K562 (cell line): ENCODE data around the gene SYS1. TPM values are rescaled to one million over a fixed set of nuclear protein-coding genes. Genes with fewer than 3 reads are reported as not detected.

Experiments
- ATAC-seq: fragments of 200-7000 bp; cut with Tn5 transposase; 3 replicates; pipeline ENCODE4 v1.9.1; 2020; ENCODE audit warnings: moderate library complexity
- BruUV-seq: library from RNA; stranded (reverse); fragments of 400-500 nt; replicated peaks from 2 replicates; lab custom pipeline; 2021; lab: Mats Ljungman, UMichigan
- CTCF ChIA-PET: fragments of 300-600 bp; formaldehyde crosslinking; extraction: SDS; loops from one replicate; lab custom pipeline; 2021; ENCODE audit warnings: low intra/inter-chr PET ratio; lab: Yijun Ruan, JAX
- POLR2A ChIA-PET: fragments of 300-600, 350-650 bp; sonication (Branson Sonifier 250); formaldehyde crosslinking; extraction: SDS; loops from one replicate; lab custom pipeline; 2021; ENCODE audit warnings: antibody characterized with exemption, inconsistent platforms; lab: Yijun Ruan, JAX
- DNase-seq, 4 experiments: peaks; one replicate each; pipeline versions ENCODE4 v3.0.0 to v3.0.0-alpha.2; 2011 to 2018; ENCODE audit warnings: low spot score in 3 of 4, mixed read lengths in 3 of 4; ENCODE audit errors: extremely low read depth in 1 of 4
- FAIRE-seq: peaks from 2 replicates; lab custom pipeline; 2011; peaks lifted over from hg19 to GRCh38; lab: Jason Lieb, UNC
- H2AFZ ChIP-seq: 2 replicates; pipeline ENCODE4 v1.6.0; 2011; ENCODE audit warnings: low read depth, low read length, control low read depth, inconsistent platforms
- H3K27ac ChIP-seq: fragments of 200-600 bp; 3 replicates; pipeline ENCODE4 v1.8.0; 2011; ENCODE audit warnings: low read depth, mild to moderate bottlenecking, control low read depth, inconsistent platforms, low read length, moderate library complexity, mixed read lengths; ENCODE audit errors: extremely low read depth
- H3K27me3 ChIP-seq, 2 experiments: fragments of 300-600 bp in 1 of 2; 2 replicates in 1 of 2; 3 replicates in 1 of 2; pipeline versions ENCODE4 v1.6.0 to v1.8.0; 2011; ENCODE audit warnings: inconsistent platforms in 2 of 2, low read length in 2 of 2, mild to moderate bottlenecking in 1 of 2, mixed read lengths in 1 of 2, moderate library complexity in 1 of 2; ENCODE audit not compliant: control insufficient read depth in 2 of 2, insufficient read depth in 2 of 2
- H3K36me3 ChIP-seq: fragments of 300-600 bp; 3 replicates; pipeline ENCODE4 v1.8.0; 2011; ENCODE audit warnings: mild to moderate bottlenecking, low read length, inconsistent platforms; ENCODE audit not compliant: control insufficient read depth, insufficient read depth
- H3K4me1 ChIP-seq, 2 experiments: fragments of 200-600 bp in 1 of 2; replicated peaks in 1 of 2; 2 replicates in 1 of 2; 3 replicates in 1 of 2; pipeline versions ENCODE4 v1.5.1 to v1.8.0; 2011; ENCODE audit warnings: inconsistent platforms in 2 of 2, low read length in 2 of 2, mild to moderate bottlenecking in 1 of 2, mixed read lengths in 1 of 2, moderate library complexity in 1 of 2; ENCODE audit not compliant: control insufficient read depth in 2 of 2, insufficient read depth in 2 of 2
- H3K4me2 ChIP-seq: 2 replicates; pipeline ENCODE4 v1.6.1; 2011; ENCODE audit warnings: low read length, control low read depth, inconsistent platforms, mixed read lengths; ENCODE audit not compliant: insufficient read depth
- H3K4me3 ChIP-seq: fragments of 200-600 bp; sonication (generic), shearing (Covaris generic); 2 replicates; pipeline ENCODE4 v1.5.1; 2016; ENCODE audit warnings: control low read depth, inconsistent platforms
- H3K79me2 ChIP-seq: fragments of 200-600 bp; 3 replicates; pipeline ENCODE4 v1.8.0; 2011; ENCODE audit warnings: low read length, inconsistent platforms; ENCODE audit not compliant: control insufficient read depth, insufficient read depth
- H3K9ac ChIP-seq, 2 experiments: 2 replicates each; pipeline versions ENCODE4 v1.6.0 to v1.6.1; 2011; ENCODE audit warnings: low read depth in 2 of 2, low read length in 2 of 2, control low read depth in 1 of 2, inconsistent platforms in 1 of 2, mild to moderate bottlenecking in 1 of 2, mixed read lengths in 1 of 2; ENCODE audit not compliant: insufficient read depth in 1 of 2
- H3K9me1 ChIP-seq: one replicate; pipeline ENCODE4 v1.6.0; 2011; ENCODE audit warnings: inconsistent platforms, mild to moderate bottlenecking, low read length, moderate library complexity; ENCODE audit not compliant: control insufficient read depth, insufficient read depth
- H3K9me3 ChIP-seq: replicated peaks from 2 replicates; pipeline ENCODE4 v1.5.1; 2011; ENCODE audit warnings: low read depth, low read length, inconsistent platforms; ENCODE audit not compliant: control insufficient read depth, insufficient read depth
- H4K20me1 ChIP-seq: replicated peaks from 2 replicates; pipeline ENCODE4 v1.6.1; 2011; ENCODE audit warnings: low read length, inconsistent platforms, mixed read lengths; ENCODE audit not compliant: control insufficient read depth, insufficient read depth
- BRCA1 ChIP-seq, 2 experiments: fragments of 450-650 bp in 1 of 2; sonication (generic) in 1 of 2; formaldehyde crosslinking in 1 of 2; IDR thresholded peaks; 2 replicates each; pipeline versions ENCODE4 v1.5.0 to v1.6.1; 2017 to 2020; ENCODE audit warnings: mild to moderate bottlenecking in 1 of 2, missing genetic modification reagents in 1 of 2
- HDAC8 ChIP-seq: fragments of 450-650 bp; IDR thresholded peaks from 2 replicates; pipeline ENCODE4 v1.6.1; 2016; ENCODE audit warnings: mild to moderate bottlenecking, missing genetic modification characterization, moderate library complexity, missing compliant biosample characterization
- HLTF ChIP-seq: fragments of 450-650 bp; IDR thresholded peaks from 2 replicates; pipeline ENCODE4 v1.6.1; 2016
- KLF10 ChIP-seq: fragments of 250-450 bp; sonication (Bioruptor Pico); IDR thresholded peaks from 2 replicates; pipeline ENCODE4 v1.6.1; 2021; ENCODE audit warnings: matching md5 sums
- NR2C2 ChIP-seq, 2 experiments: fragments of 200-800 bp in 1 of 2; sonication (Bioruptor generic) in 1 of 2; sonication (generic) in 1 of 2; formaldehyde crosslinking in 1 of 2; IDR thresholded peaks; 2 replicates each; pipeline versions ENCODE4 v1.6.1 to v1.8.0; 2016 to 2022; ENCODE audit warnings: mild to moderate bottlenecking in 1 of 2, missing compliant biosample characterization in 1 of 2, missing genetic modification characterization in 1 of 2, missing genetic modification reagents in 1 of 2
- PHF21A ChIP-seq: fragments of 450-650 bp; IDR thresholded peaks from 2 replicates; pipeline ENCODE4 v1.6.1; 2017; ENCODE audit warnings: low read depth, borderline replicate concordance
- PTTG1 ChIP-seq: fragments of 450-650 bp; IDR thresholded peaks from 2 replicates; pipeline ENCODE4 v1.6.1; 2016; ENCODE audit warnings: low read depth, mild to moderate bottlenecking, missing genetic modification characterization, missing compliant biosample characterization
- RBM22 ChIP-seq: fragments of 200-400 bp; formaldehyde crosslinking; IDR thresholded peaks from 2 replicates; pipeline ENCODE4 v1.6.1; 2018; ENCODE audit warnings: low read length, low read depth; ENCODE audit not compliant: poor library complexity, severe bottlenecking
- SMARCA5 ChIP-seq: fragments of 450-650 bp; IDR thresholded peaks from 2 replicates; pipeline ENCODE4 v1.6.1; 2016
- SREBF2 ChIP-seq: sonication (generic); formaldehyde crosslinking; IDR thresholded peaks from 2 replicates; pipeline ENCODE4 v1.4.0; 2020; ENCODE audit warnings: mild to moderate bottlenecking, missing genetic modification reagents
- TFAM ChIP-seq: fragments of 250-450 bp; sonication (Bioruptor Pico); conservative IDR thresholded peaks from 2 replicates; pipeline ENCODE4 v1.5.0; 2021; ENCODE audit warnings: mild to moderate bottlenecking, moderate library complexity
- TOE1 ChIP-seq, 2 experiments: fragments of 450-650 bp in 1 of 2; sonication (generic) in 1 of 2; formaldehyde crosslinking in 1 of 2; IDR thresholded peaks; 2 replicates each; pipeline versions ENCODE4 v1.7.1 to v1.8.0; 2016 to 2022; ENCODE audit warnings: borderline replicate concordance in 2 of 2, mild to moderate bottlenecking in 2 of 2, antibody characterized with exemption in 1 of 2, inconsistent platforms in 1 of 2, low read depth in 1 of 2, missing genetic modification reagents in 1 of 2, moderate library complexity in 1 of 2
- XRCC5 ChIP-seq: fragments of 200-400 bp; formaldehyde crosslinking; IDR thresholded peaks from 2 replicates; pipeline ENCODE4 v1.6.1; 2017; ENCODE audit warnings: low read depth, mild to moderate bottlenecking, low read length
- ZBTB34 ChIP-seq: fragments of 250-450 bp; sonication (Bioruptor Pico); IDR thresholded peaks from 2 replicates; pipeline ENCODE4 v1.8.0; 2021; ENCODE audit warnings: mild to moderate bottlenecking, moderate library complexity
- ZBTB7A ChIP-seq: IDR thresholded peaks from 2 replicates; pipeline ENCODE4 v1.6.1; 2011; ENCODE audit warnings: low read depth, mild to moderate bottlenecking, low read length, moderate library complexity, borderline replicate concordance; ENCODE audit not compliant: control insufficient read depth
- ZNF133 ChIP-seq: fragments of 250-450 bp; sonication (Bioruptor Pico); IDR thresholded peaks from 2 replicates; pipeline ENCODE4 v1.4.0; 2020; ENCODE audit warnings: mild to moderate bottlenecking
- ZNF165 ChIP-seq: fragments of 250-450 bp; sonication (Bioruptor Pico); IDR thresholded peaks from 2 replicates; pipeline ENCODE4 v1.4.0; 2020; ENCODE audit warnings: borderline replicate concordance
- ZNF408 ChIP-seq: fragments of 250-450 bp; sonication (Bioruptor Pico); IDR thresholded peaks from 2 replicates; pipeline ENCODE4 v1.4.0; 2020; ENCODE audit warnings: low read depth, mild to moderate bottlenecking, moderate library complexity
- ZNF445 ChIP-seq: fragments of 250-450 bp; sonication (Bioruptor Pico); IDR thresholded peaks from 2 replicates; pipeline ENCODE4 v1.4.0; 2020; ENCODE audit warnings: low read depth, mild to moderate bottlenecking, moderate library complexity
- WGBS: fragments of 100-300 bp; shearing (Covaris generic); methylation state at CpG from one replicate; pipeline ENCODE4 v1.1.6; 2016; ENCODE audit warnings: low coverage, mixed read lengths; ENCODE audit not compliant: insufficient coverage; ENCODE audit errors: missing lambda C conversion rate; 5-methylcytosine and 5-hydroxymethylcytosine counted together
- in situ Hi-C: fragments of 300-500 bp; cut with MboI; formaldehyde crosslinking; loops from 4 replicates; pipeline ENCODE4 v1.15.0; 2018; ENCODE audit warnings: inconsistent platforms, mixed read lengths
- intact Hi-C: fragments of 100-400 bp; cut with micrococcal nuclease; formaldehyde crosslinking; loops from 2 replicates; pipeline ENCODE4 v1.14.2; 2022
- polyA plus RNA-seq, 8 experiments: library from polyadenylated mRNA; depleted of rRNA in 4 of 8; stranded (reverse) in 5 of 8; unstranded in 3 of 8; fragments of >200 nt; fragmentation: Nextera tagmentation in 2 of 8; fragmentation: Illumina TruSeq in 1 of 8; extraction: Ambion mirVana in 2 of 8; extraction: Trizol in 1 of 8; gene quantifications; 2 replicates each; pipeline versions ENCODE4 v1.2.1 to v1.2.3, GENCODE V29; 2011 to 2014; ENCODE audit warnings: inconsistent platforms in 1 of 8, missing spikeins in 1 of 8
- total RNA-seq, 7 experiments: library from RNA; depleted of rRNA in 6 of 7; stranded (reverse); fragments of >200 nt in 6 of 7; fragmentation: Illumina TruSeq in 2 of 7; extraction: Trizol in 2 of 7; gene quantifications; 2 replicates each; pipeline versions ENCODE4 v1.2.1 to v1.2.3, GENCODE V29; 2011 to 2021; ENCODE audit warnings: low replicate concordance in 1 of 7

SYS1 gene
- total and polyA plus RNA-seq, 9 of the 15 experiments (the other 6 are each of a cell fraction or from before 2014, with no cell fraction given) = 11.1 to 25.2 (median 17.5) TPM

- no peak for TF ChIP-seq RBM22
- no peak for TF ChIP-seq ZNF133 (CRISPR knock-in tag)
- peak; percentile 59; the same call in 1 of the 2 replicates for TF ChIP-seq SMARCA5
Measured at GRCh38 chr20:45329497-45330319, 33.2 kb upstream of the SYS1 start (continued).

DNA sequence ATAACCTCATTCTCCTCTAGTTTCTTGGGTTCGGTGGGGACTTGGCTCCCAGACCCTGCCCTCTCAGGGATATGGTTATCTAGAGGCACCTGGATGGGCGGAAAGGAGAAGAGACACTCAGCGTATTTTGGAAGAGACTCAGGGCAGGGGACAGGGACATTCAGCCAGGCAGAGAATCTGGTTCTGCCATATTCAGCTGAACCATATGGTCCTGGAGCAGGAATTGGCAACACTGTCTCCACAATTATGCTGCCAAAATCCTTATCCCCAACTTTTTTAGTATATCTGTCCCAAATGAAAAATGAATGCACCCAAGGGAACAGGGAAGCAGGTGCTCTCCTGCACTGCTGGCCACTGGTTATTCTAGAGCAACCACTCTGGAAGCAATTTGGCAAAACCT is 32.5 kb upstream of the SYS1 start:
- DNase-seq (no peak), FAIRE-seq (no peak), ATAC-seq (no peak)
- Histone ChIP-seq H3K27ac (no peak overlapping the region), H2AFZ (no peak overlapping the region), H3K9me3 (no peaks in the 10 kb centered on the region), H3K9me1 (no peaks in the 10 kb centered on the region), H3K4me3 (no peak overlapping the region), H3K9ac (no peak overlapping the region), H3K79me2 (no peaks in the 10 kb centered on the region), H4K20me1 (no peaks in the 10 kb centered on the region), H3K4me2 (no peak overlapping the region), H3K4me1 (no peaks in the 10 kb centered on the region), H3K27me3 (no peaks in the 10 kb centered on the region), H3K36me3 (peaks cover 21% of the 10 kb centered on the region; the same call in 2 of the 3 replicates)
- POLR2A ChIA-PET = interaction anchor here (0.9 kb wide), 1 partner anchor 15 kb away, joined by 3 read pairs; no protein-coding TSS in a partner anchor
- BruUV-seq = no TSS peak
- WGBS = 96% methylated on average over 3 of the region's 3 CpGs
- CTCF ChIA-PET = no interaction called here
- in situ Hi-C loops (no loop called here), intact Hi-C loops (no loop called here)
- TF ChIP-seq HDAC8 (tag) = no peak
- no peak for TF ChIP-seq KLF10 (CRISPR knock-in tag)
- TF ChIP-seq ZNF445 (CRISPR knock-in tag) = no peak
- TF ChIP-seq SMARCA5 = no peak
- TF ChIP-seq BRCA1 (IDR thresholded peaks at IDR 0.05) = no peak
- TF ChIP-seq BRCA1 (CRISPR knock-in tag; IDR thresholded peaks at IDR 0.05) = no peak
- TF ChIP-seq PHF21A = no peak
- no peak for TF ChIP-seq HLTF
- no peak for TF ChIP-seq ZBTB34 (CRISPR knock-in tag)
- TF ChIP-seq TFAM (CRISPR knock-in tag) = no peak
- TF ChIP-seq XRCC5 = no peak
- no peak for TF ChIP-seq NR2C2 (CRISPR knock-in tag; IDR thresholded peaks at IDR 0.05)
- no peak for TF ChIP-seq NR2C2 (tag; IDR thresholded peaks at IDR 0.05)
- no peak for TF ChIP-seq ZBTB7A
- TF ChIP-seq ZNF165 = no peak
- no peak for TF ChIP-seq SREBF2 (CRISPR knock-in tag)
- no peak for TF ChIP-seq TOE1 (IDR thresholded peaks at IDR 0.05; ENCODE audit: borderline replicate concordance)
- TF ChIP-seq TOE1 (CRISPR knock-in tag; IDR thresholded peaks at IDR 0.05; ENCODE audit: borderline replicate concordance, low read depth) = no peak
- TF ChIP-seq PTTG1 (tag) = no peak
- no peak for TF ChIP-seq ZNF408 (CRISPR knock-in tag)
